Stimulated activated naive CD8-positive, alpha-beta T cell treated with anti-CD3 and anti-CD28 coated beads, Interleukin-15, amount 100 ng/mL, for 72 hours (primary cell): ENCODE measurements around the gene LCE3C.
A peak's percentile ranks its signal among the peaks of the same experiment; 100 is the strongest.
"Not testable (repeated sequence)": the region's sequence is repeated elsewhere in the genome, so short reads cannot be mapped to it uniquely, and the experiment has no call there.

Experiments used
- ATAC-seq: fragments of 150-1000 bp; cut with Tn5 transposase; 2 replicates; pipeline ENCODE4 v1.10.0; 2021; ENCODE audit warnings: mild to moderate bottlenecking, moderate library complexity
- DNase-seq, 2 donors: peaks; one replicate each; pipeline ENCODE4 v3.0.0; 2021 to 2022
- H3K27ac Mint-ChIP-seq, 2 donors: one replicate each; pipeline ENCODE4 v1.8.0; 2022; ENCODE audit warnings: mild to moderate bottlenecking in 2 of 2, mixed read lengths in 2 of 2, moderate library complexity in 2 of 2
- H3K27me3 Mint-ChIP-seq: one replicate; pipeline ENCODE4 v1.8.0; 2022; ENCODE audit warnings: mixed read lengths
- H3K4me1 Mint-ChIP-seq: one replicate; pipeline ENCODE4 v1.8.0; 2022; ENCODE audit warnings: mild to moderate bottlenecking, mixed read lengths
- H3K4me3 Mint-ChIP-seq, 2 donors: one replicate each; pipeline ENCODE4 v1.8.0; 2022; ENCODE audit warnings: mild to moderate bottlenecking in 2 of 2, mixed read lengths in 2 of 2, moderate library complexity in 1 of 2
- H3K9me3 Mint-ChIP-seq, 2 donors: one replicate each; pipeline ENCODE4 v1.8.0; 2022; ENCODE audit warnings: mixed read lengths in 2 of 2

The LCE3C gene, protein sequence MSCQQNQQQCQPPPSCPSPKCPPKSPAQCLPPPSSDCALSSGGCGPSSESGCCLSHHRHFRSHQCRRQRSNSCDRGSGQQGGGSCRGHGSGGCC

DNA sequence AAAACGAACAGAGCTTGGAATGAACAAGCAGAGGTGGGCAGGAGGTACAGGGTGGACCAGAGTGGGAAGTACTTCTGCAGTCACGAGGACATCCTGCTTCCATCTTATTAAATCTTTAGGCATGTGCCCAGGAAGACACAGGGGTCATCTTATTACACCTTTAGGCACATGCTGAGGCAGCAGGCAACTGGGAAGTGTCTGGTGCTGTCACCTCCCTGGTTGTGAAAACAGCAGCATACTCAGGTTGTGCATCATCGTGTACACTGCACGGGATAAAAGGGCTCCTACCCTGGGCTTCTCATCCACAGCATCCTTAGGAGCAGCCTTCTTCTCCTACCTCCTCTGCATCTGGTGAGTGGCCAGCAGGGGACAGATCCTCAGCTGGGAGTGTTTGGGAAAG, at the start of gene LCE3C:
TSS of gene LCE3C (plus strand) at position 301 of the 400 bp plus-strand sequence. CDS start 498 bp downstream, outside the sequence.
- Mint-ChIP-seq H3K9me3 (no peaks in the 10 kb centered on the region), H3K4me1 (no peaks in the 10 kb centered on the region), H3K4me3 (no peak within 1 kb of the TSS), H3K27me3 (no peaks in the 10 kb centered on the region), H3K27ac (no peak within 1 kb of the TSS)
- ATAC-seq: no peak
- DNase-seq: no peak

DNA sequence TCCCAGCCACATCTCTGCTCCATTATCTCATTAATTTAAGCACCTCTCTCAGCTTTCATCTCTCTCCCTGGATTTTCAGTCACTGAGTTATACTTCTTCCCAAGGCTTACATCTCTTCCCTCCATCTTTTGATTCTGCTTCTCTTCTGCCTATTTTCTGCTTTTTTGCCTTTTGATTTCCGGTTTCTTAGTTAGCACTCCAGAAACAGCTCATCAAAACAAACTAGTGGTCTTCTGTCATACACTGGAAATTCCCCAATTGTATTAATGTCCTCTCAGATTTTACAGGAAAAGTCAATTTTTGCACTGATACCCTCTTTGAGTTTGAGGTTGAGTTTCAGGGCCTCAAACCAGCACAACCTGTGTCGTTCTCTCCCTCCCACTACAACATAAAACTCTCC, 34.9 kb upstream of the LCE3C start:
- peak overlapping the region in 1 of 2 donors; percentile 63 for H3K27ac Mint-ChIP-seq
- DNase-seq: no peak
- H3K27me3 Mint-ChIP-seq: no peaks in the 10 kb centered on the region
- H3K4me3 Mint-ChIP-seq: no peak overlapping the region
- ATAC-seq: no peak
- peaks cover 7 to 11% of the 10 kb centered on the region in 2 donors for H3K9me3 Mint-ChIP-seq
- no peaks in the 10 kb centered on the region for H3K4me1 Mint-ChIP-seq

DNA sequence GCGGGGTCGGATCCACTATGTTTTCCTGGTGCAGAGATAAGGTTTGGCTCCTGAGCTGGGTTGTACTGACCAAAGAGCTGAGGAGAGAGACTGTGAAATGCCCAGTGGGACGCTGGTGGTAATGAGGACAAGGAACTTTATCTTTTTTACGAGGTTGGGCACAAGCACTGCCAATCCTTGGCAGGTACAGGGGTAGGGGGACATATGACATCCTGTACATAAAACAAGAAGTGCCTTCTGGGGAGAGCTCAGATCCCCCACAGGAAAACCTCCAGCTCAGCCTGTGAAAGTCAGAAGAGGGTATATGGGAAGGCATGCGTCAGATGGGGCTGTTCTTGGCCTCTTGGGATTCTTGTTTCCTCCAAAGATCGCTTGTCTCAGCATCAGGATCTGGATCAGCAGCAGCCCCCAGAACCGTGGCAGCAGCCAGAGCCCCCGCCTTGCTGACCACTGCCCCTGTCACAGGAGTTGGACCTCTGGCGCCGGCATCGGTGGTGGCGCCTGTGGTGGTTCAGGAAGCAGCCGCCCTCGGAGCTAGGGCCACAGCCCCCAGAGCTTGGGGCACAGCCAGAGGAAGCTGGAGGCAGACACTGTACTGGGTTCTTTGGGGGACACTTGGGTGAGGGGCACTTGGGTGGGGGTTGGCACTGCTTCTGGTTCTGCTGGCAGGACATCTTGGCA, 34.4 kb upstream of the LCE3C start:
- Mint-ChIP-seq H3K27ac (no peak overlapping the region), H3K4me3 (no peak overlapping the region), H3K27me3 (no peaks in the 10 kb centered on the region), H3K9me3 (peaks cover 7 to 11% of the 10 kb centered on the region in 2 donors), H3K4me1 (no peaks in the 10 kb centered on the region)
- DNase-seq (no peak), ATAC-seq (no peak)

DNA sequence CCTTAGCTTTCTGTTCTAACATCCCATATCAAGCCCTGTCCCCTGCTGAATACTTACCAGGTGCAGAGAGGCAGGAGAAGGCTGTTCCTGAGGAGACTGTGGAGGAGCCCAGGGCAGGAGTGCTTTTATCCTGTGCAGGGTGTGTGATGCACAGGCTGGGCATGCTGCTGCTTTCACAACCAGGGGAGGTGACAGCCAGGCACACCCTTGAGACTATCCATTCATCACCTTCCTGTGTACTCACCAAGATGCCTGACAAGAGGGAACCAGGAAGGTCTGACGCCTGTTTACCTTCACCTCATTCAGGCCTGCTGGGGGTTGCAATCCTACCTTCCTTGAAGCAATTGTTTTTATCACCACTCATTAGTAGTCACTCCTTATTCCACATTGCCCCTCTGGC, 33.4 kb upstream of the LCE3C start, which contains the start of gene LCE3E:
TSS of gene LCE3E (minus strand) at position 100 of the 400 bp plus-strand sequence. CDS start 572 bp downstream, outside the sequence.
- DNase-seq (no peak), ATAC-seq (no peak)
- Mint-ChIP-seq H3K4me3 (no peak within 1 kb of the TSS), H3K27ac (peak within 1 kb of the TSS in 1 of 2 donors; percentile 38), H3K9me3 (peaks cover 7 to 11% of the 10 kb centered on the region in 2 donors), H3K4me1 (no peaks in the 10 kb centered on the region), H3K27me3 (peaks cover 7% of the 10 kb centered on the region)

DNA sequence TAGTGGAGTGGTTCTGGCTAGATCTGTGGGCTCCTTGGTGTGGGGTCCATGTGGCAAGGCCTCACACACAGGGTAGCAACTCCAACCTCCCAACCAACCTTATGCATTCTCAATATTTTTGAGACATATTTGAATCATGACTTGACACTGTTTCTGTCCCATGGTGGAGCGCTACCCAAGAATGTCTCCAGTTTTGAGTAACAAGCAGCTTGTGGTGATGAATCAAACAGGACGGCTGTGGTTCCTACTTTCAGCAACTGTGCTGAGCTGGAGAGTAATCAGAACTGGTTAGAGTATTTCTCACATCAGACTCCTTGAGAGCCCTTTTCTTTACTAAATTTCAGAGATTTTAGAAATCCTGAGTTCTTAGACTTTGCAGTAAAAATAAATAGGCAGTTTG, 22.9 kb upstream of the LCE3C start:
- ATAC-seq: peak; percentile 50

DNA sequence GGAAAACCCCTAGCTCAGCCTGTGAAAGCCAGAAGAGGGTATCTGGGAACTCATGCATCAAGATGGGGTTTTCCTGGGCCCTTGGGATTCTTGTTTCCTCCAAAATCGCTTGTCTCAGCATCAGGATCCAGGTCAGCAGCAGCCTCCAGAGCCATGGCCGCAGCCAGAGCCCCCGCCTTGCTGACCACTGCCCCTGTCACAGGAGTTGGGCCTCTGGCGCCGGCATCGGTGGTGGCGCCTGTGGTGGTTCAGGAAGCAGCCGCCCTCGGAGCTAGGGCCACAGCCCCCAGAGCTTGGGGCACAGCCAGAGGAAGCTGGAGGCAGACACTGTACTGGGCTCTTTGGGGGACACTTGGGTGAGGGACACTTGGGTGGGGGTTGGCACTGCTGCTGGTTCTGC, 20.5 kb upstream of the LCE3C start:
- not testable (repeated sequence) for DNase-seq, ATAC-seq, H3K9me3 Mint-ChIP-seq, H3K4me3 Mint-ChIP-seq, H3K4me1 Mint-ChIP-seq, H3K27ac Mint-ChIP-seq
- peaks cover 24% of the 10 kb centered on the region for H3K27me3 Mint-ChIP-seq

More for the DNA sequence above, 22.9 kb upstream of the LCE3C start:
- Mint-ChIP-seq H3K4me3 (no peak overlapping the region), H3K27ac (no peak overlapping the region), H3K27me3 (peaks cover 32% of the 10 kb centered on the region), H3K4me1 (no peaks in the 10 kb centered on the region), H3K9me3 (no peaks in the 10 kb centered on the region)
- no peak for DNase-seq

DNA sequence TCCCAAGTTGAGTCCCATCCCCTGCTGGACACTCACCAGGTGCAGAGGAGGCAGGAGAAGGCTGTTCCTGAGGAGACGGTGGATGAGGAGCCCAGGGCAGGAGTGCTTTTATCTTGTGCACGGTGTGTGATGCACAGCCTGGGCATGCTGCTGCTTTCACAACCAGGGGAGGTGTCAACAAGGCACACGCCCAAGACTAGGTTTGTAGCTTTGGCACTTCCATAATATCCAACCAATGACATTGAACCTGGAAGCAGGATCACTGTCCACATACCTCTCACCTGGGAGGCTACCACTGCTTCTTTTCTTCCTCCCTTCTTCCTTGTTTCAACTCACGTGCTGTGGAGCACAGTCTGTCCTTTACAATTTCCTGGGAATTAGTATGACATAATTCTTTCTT, 19.6 kb upstream of the LCE3C start, which contains the start of gene LCE3D:
TSS of gene LCE3D (minus strand) at position 84 of the 400 bp plus-strand sequence. CDS start 580 bp downstream, outside the sequence.
- H3K4me3 Mint-ChIP-seq: no peak within 1 kb of the TSS
- no peaks in the 10 kb centered on the region for H3K9me3 Mint-ChIP-seq
- no peak for DNase-seq
- H3K27ac Mint-ChIP-seq: peak within 1 kb of the TSS in 1 of 2 donors; percentile 48
- no peaks in the 10 kb centered on the region for H3K4me1 Mint-ChIP-seq
- no peak for ATAC-seq
- peaks cover 17% of the 10 kb centered on the region for H3K27me3 Mint-ChIP-seq

DNA sequence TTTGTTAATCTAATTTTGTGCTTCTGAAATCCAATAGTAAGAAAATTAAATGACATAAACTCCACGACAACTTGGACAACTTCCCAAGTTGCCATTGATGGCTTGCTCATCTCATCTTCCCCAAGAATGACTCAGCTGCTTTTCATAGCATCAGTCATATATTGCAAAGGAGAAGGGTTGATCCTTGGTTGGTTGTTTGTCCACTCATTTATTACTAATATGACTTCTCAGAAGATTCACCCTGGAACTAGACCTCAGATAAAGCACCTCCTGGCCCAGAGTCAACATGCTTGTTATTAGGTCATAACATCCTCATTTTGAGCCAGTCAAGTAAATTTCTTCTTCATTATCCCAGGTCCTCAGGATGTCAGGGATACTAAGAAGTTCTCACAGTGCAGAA, 17.4 kb upstream of the LCE3C start:
- Mint-ChIP-seq H3K4me3 (no peak overlapping the region), H3K27me3 (peaks cover 17% of the 10 kb centered on the region), H3K27ac (no peak overlapping the region), H3K9me3 (no peaks in the 10 kb centered on the region), H3K4me1 (no peaks in the 10 kb centered on the region)
- ATAC-seq (no peak), DNase-seq (no peak)

DNA sequence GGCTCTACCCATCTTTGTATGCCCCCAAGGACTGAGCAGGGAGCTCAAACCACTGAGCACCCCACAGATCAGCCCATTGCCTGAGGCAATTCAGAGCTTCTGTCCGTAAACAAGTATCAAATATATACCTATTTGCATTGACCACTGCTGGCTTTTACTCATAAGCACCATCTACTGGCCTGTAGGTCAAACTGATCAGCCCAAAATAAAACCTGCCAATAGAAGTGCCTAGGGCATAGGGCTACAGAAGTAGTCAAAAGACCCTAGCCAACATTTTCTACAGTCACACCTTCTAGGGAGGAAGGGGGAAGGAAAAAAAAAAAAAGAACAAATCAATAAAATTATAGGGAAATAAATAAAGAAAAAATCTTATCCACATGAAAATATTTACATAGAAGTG, 14.4 kb upstream of the LCE3C start:
- peaks cover under 1% of the 10 kb centered on the region for H3K27me3 Mint-ChIP-seq
- no peak for DNase-seq
- no peak overlapping the region for H3K27ac Mint-ChIP-seq
- no peak for ATAC-seq
- H3K4me1 Mint-ChIP-seq: no peaks in the 10 kb centered on the region
- H3K4me3 Mint-ChIP-seq: no peak overlapping the region
- H3K9me3 Mint-ChIP-seq: no peaks in the 10 kb centered on the region

DNA sequence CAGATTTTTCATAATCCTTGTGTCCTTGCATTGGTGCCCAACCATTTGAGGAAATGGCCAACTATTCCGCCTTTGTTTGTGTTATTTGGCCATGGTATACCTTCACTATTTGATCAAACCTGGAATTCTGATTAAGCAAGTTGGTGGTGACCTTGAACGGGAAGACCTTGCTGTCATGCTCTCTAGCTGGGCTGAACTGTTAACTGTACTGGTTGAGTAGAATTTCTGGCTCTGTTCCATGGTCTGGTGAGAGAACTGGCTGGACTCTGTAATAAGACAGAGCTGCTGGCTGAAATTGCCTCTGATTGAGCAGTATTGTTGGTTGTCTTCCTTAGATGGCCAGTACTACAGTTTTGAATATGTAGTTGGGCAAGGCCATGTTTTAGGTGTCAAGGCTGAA, 3.0 kb upstream of the LCE3C start:
- no peak for DNase-seq

DNA sequence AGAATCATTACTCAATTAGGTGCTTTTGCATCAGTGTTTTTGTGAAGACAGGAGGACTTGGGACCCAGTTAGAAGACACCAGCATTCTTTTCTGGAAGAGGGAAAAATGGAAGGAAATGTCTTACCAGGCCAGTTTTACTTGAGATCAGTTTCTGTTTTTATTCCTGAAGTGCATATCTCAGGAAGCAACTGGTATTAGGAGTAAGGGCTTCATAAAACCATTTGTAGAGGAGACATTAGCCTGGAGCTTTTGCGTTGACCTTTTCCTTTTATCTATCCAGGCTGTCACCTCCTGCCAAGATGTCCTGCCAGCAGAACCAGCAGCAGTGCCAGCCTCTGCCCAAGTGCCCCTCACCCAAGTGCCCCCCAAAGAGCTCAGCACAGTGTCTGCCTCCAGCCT, 13.5 kb downstream of the LCE3C start, which contains the start of gene LCE3B:
TSS of gene LCE3B (plus strand) at position 301 of the 400 bp plus-strand sequence. CDS start at position 301, 0 bp downstream.
- H3K4me3 Mint-ChIP-seq: no peak within 1 kb of the TSS
- DNase-seq: no peak
- peaks cover 0 to 13% of the 10 kb centered on the region in 2 donors for H3K9me3 Mint-ChIP-seq
- no peak for ATAC-seq
- H3K4me1 Mint-ChIP-seq: no peaks in the 10 kb centered on the region
- no peaks in the 10 kb centered on the region for H3K27me3 Mint-ChIP-seq
- H3K27ac Mint-ChIP-seq: no peak within 1 kb of the TSS

More for the DNA sequence above, 3.0 kb upstream of the LCE3C start:
- no peak for ATAC-seq
- Mint-ChIP-seq H3K27ac (no peak overlapping the region), H3K4me3 (no peak overlapping the region), H3K9me3 (no peaks in the 10 kb centered on the region), H3K27me3 (no peaks in the 10 kb centered on the region), H3K4me1 (no peaks in the 10 kb centered on the region)

DNA sequence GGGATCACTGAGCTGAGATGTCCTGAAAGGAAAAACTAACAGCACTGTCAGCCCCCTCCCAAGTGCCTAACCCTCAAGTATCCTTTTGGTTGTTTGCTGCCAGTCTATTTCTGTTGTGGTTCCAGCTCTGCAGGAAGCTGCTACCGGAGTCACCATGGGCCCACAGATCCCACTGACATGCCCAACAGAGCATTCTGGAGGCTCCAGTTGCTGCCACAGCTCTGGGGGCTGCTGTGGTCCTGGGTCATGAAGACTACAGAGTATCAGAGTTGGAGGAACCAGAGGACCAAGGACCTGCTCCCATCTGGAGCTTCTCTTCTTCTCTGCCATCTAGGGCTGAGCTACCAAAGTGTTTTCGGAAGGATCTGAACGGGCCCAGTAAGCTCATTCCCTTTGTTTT, 22.0 kb downstream of the LCE3C start:
- no peak for ATAC-seq
- Mint-ChIP-seq H3K4me1 (no peaks in the 10 kb centered on the region), H3K27ac (no peak overlapping the region), H3K27me3 (peaks cover 29% of the 10 kb centered on the region), H3K4me3 (no peak overlapping the region), H3K9me3 (peaks cover 0 to 23% of the 10 kb centered on the region in 2 donors)
- no peak for DNase-seq

DNA sequence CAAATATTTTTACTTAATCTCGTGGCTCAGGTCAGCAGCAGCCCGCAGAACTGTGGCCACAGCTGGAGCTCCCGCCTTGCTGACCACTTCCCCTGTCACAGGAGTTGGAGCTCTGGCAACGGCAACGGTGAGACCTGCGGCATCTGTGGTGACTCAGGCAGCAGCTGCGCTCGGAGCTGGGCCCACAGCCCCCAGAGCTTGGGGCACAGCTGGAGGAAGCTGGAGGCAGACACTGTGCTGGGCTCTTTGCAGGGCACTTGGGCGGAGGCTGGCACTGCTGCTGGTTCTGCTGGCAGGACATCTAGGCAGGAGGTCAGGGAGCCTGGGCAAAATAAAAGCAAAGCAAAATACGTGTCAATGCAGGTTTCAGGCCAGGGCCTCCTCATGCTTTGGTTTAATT, 22.8 kb downstream of the LCE3C start, which contains the start of gene LCE3A:
TSS of gene LCE3A (minus strand) at position 301 of the 400 bp plus-strand sequence. CDS start at position 301, 0 bp downstream.
- ATAC-seq (peak; percentile 43), DNase-seq (peak in 1 of 2 donors; percentile 9)
- Mint-ChIP-seq H3K4me1 (no peaks in the 10 kb centered on the region), H3K9me3 (peaks cover 0 to 17% of the 10 kb centered on the region in 2 donors), H3K27me3 (peaks cover 30% of the 10 kb centered on the region), H3K27ac (peak within 1 kb of the TSS in 1 of 2 donors; percentile 13), H3K4me3 (no peak within 1 kb of the TSS)

DNA sequence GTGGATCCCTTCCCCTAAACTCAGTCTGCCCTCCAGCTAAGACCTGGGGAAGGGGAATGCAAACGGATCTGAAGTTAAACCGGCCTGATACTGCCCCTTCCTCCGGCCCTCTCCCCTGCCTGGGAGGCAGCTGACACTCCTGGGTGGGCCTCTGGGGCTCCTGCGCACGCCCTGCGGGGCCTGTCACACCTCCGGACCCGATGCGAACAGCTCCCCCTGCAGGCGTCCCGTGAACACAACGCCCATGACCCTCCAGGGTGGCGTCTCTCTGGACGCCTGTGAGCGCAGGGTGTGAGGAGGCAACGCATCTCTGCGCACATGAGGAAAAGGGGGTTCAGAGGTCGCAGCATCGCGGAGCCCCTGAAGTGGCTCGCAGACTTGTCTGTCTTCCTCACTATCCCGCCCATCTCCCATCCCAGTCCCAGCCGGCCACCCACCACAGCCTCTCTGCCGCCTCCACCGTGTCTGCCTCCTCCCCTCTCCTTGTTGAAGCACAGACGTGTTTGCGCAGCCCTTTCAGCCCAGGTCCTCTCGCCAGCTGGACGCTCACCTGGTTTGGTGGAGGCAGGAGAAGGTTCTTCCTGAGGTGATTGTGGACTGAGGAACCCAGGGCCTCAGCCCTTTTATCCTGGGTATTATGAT, 23.3 kb downstream of the LCE3C start:
- H3K27ac Mint-ChIP-seq: no peak overlapping the region
- ATAC-seq: peak; percentile 50
- H3K9me3 Mint-ChIP-seq: peaks cover 0 to 12% of the 10 kb centered on the region in 2 donors
- peaks cover 34% of the 10 kb centered on the region for H3K27me3 Mint-ChIP-seq
- DNase-seq: peak; percentile 14 to 21
- H3K4me3 Mint-ChIP-seq: no peak overlapping the region
- no peaks in the 10 kb centered on the region for H3K4me1 Mint-ChIP-seq

DNA sequence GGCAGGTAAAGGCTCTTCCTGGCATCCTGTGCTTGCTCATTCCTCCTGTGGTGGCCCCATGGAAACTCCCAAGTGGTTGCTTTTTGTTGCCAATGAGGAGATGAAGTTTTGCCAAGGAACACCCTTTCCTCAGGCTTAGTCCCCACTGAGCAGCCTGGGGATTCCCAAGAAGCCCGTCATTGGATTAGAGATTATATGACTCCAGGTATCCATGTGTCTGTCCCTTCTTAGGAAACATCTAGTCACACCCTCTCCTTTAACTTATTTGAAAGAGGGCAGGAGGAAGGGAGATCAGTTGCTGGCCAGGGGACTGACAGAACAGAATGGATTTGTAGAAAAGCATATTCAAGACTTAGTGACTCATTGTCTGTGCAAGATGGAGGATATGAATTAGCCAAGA, 26.7 kb downstream of the LCE3C start:
- DNase-seq: no peak
- Mint-ChIP-seq H3K27ac (no peak overlapping the region), H3K4me1 (no peaks in the 10 kb centered on the region), H3K27me3 (peaks cover 54% of the 10 kb centered on the region), H3K9me3 (no peaks in the 10 kb centered on the region), H3K4me3 (no peak overlapping the region)
- no peak for ATAC-seq

DNA sequence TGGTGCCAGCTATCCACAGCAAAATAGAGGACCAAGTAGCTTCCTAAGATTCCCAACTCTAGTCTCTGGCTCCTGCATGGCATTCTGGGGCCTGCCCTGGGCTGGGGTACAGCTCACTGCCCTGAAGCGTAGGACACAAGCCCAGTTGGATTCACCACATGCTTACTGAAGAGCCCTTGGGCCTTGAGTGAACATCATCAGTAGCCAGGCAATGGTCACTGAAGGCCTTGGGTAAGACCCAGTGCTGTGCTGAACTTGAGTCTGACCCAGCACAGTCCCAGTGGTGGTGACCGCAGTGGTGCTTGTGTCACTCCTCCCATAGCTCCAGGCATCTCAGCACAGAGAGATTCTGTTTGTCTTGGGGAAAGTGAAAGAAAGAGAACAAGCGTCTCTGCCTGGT, 30.6 kb downstream of the LCE3C start:
- H3K27ac Mint-ChIP-seq: no peak overlapping the region
- H3K4me1 Mint-ChIP-seq: no peaks in the 10 kb centered on the region
- no peaks in the 10 kb centered on the region for H3K9me3 Mint-ChIP-seq
- H3K4me3 Mint-ChIP-seq: no peak overlapping the region
- ATAC-seq: no peak
- DNase-seq: no peak
- H3K27me3 Mint-ChIP-seq: peaks cover 46% of the 10 kb centered on the region
